Uterus (tissue), 2 donors: ENCODE measurements around the gene FNDC11.

Experiments
- CTCF ChIP-seq, 4 experiments: fragments of 200-600 bp in 2 of 4; fragments of 450-650 bp in 2 of 4; sonication (generic) in 2 of 4; IDR thresholded peaks; one replicate each; pipeline ENCODE4 v1.5.1; 2016 to 2019; ENCODE audit warnings: antibody characterized with exemption in 4 of 4, mild to moderate bottlenecking in 2 of 4, moderate library complexity in 1 of 4
- POLR2A ChIP-seq, 2 donors: fragments of 450-650 bp; IDR thresholded peaks; one replicate each; pipeline ENCODE4 v1.6.1; 2016; ENCODE audit warnings: antibody characterized with exemption in 2 of 2, mild to moderate bottlenecking in 1 of 2, moderate library complexity in 1 of 2

- TF ChIP-seq CTCF (IDR thresholded peaks at IDR 0.05) (no peak), POLR2A (IDR thresholded peaks at IDR 0.05) (no peak)
Measured at GRCh38 chr20:63539092-63539430, 14.9 kb upstream of the FNDC11 start.
